ENCODE results near the gene CYS1. TPM values are rescaled to one million over a fixed set of nuclear protein-coding genes. Genes with fewer than 3 reads are reported as not detected.
A peak's percentile ranks its signal among the peaks of the same experiment; 100 is the strongest.

CYS1 gene
- total and polyA plus RNA-seq, 2 of the 13 experiments (the other 11 are each of a cell fraction or from before 2014, with no cell fraction given) = 0.04 TPM; not detected in 1

DNA sequence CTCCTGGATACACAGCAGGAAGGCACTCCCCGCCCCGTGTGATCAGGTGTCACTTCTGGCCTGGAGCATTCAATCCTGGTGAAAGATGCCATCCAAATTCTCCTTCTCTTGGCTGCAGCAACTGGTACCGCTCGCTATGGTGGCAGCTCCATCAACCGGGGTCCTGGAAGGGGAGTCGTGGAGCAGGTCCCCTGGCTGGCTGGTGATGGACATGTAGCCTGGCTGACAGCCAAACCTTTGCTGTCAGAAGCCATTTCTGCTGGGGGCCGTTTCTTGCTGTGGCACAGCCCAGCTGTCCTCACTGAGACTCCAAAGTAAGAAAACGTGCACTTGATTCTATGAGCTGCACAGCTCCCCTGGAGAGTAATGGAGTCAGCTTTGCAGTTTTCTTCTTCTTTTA lies 7.1 kb upstream of the CYS1 start (continued):
- TF ChIP-seq, protein P1, sequence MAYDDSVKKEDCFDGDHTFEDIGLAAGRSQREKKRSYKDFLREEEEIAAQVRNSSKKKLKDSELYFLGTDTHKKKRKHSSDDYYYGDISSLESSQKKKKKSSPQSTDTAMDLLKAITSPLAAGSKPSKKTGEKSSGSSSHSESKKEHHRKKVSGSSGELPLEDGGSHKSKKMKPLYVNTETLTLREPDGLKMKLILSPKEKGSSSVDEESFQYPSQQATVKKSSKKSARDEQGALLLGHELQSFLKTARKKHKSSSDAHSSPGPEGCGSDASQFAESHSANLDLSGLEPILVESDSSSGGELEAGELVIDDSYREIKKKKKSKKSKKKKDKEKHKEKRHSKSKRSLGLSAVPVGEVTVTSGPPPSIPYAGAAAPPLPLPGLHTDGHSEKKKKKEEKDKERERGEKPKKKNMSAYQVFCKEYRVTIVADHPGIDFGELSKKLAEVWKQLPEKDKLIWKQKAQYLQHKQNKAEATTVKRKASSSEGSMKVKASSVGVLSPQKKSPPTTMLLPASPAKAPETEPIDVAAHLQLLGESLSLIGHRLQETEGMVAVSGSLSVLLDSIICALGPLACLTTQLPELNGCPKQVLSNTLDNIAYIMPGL (CRISPR knock-in tag; IDR thresholded peaks at IDR 0.05; ENCODE audit: borderline replicate concordance in 1 of 2, low read depth in 1 of 2) = 0 out of 4 replicates have a peak, but pooled peaks of 1 of the 2 experiments have one; percentile 20
- TF ChIP-seq MTF1 (CRISPR knock-in tag; IDR thresholded peaks at IDR 0.05) (no peak), ZMYM2 (CRISPR knock-in tag; IDR thresholded peaks at IDR 0.05) (no peak), RNF2 (conservative IDR thresholded peaks at IDR 0.05; ENCODE audit: low read depth) (no peak), RFX3 (CRISPR knock-in tag; IDR thresholded peaks at IDR 0.05) (no peak), SMARCC2 (IDR thresholded peaks at IDR 0.05) (no peak), SUZ12 (IDR thresholded peaks at IDR 0.05; ENCODE audit: low read depth, low read length) (no peak), ZNF350 (CRISPR knock-in tag; IDR thresholded peaks at IDR 0.05; ENCODE audit: borderline replicate concordance, low read depth) (no peak), TBP (CRISPR knock-in tag; IDR thresholded peaks at IDR 0.05) (no peak), ZNF605 (CRISPR knock-in tag; IDR thresholded peaks at IDR 0.05) (0 out of 2 replicates have a peak, but pooled peaks have one; percentile 32)
- TF ChIP-seq, protein P2, sequence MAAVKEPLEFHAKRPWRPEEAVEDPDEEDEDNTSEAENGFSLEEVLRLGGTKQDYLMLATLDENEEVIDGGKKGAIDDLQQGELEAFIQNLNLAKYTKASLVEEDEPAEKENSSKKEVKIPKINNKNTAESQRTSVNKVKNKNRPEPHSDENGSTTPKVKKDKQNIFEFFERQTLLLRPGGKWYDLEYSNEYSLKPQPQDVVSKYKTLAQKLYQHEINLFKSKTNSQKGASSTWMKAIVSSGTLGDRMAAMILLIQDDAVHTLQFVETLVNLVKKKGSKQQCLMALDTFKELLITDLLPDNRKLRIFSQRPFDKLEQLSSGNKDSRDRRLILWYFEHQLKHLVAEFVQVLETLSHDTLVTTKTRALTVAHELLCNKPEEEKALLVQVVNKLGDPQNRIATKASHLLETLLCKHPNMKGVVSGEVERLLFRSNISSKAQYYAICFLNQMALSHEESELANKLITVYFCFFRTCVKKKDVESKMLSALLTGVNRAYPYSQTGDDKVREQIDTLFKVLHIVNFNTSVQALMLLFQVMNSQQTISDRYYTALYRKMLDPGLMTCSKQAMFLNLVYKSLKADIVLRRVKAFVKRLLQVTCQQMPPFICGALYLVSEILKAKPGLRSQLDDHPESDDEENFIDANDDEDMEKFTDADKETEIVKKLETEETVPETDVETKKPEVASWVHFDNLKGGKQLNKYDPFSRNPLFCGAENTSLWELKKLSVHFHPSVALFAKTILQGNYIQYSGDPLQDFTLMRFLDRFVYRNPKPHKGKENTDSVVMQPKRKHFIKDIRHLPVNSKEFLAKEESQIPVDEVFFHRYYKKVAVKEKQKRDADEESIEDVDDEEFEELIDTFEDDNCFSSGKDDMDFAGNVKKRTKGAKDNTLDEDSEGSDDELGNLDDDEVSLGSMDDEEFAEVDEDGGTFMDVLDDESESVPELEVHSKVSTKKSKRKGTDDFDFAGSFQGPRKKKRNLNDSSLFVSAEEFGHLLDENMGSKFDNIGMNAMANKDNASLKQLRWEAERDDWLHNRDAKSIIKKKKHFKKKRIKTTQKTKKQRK (IDR thresholded peaks at IDR 0.05; ENCODE audit: low read length) = no peak
- TF ChIP-seq, protein P3, sequence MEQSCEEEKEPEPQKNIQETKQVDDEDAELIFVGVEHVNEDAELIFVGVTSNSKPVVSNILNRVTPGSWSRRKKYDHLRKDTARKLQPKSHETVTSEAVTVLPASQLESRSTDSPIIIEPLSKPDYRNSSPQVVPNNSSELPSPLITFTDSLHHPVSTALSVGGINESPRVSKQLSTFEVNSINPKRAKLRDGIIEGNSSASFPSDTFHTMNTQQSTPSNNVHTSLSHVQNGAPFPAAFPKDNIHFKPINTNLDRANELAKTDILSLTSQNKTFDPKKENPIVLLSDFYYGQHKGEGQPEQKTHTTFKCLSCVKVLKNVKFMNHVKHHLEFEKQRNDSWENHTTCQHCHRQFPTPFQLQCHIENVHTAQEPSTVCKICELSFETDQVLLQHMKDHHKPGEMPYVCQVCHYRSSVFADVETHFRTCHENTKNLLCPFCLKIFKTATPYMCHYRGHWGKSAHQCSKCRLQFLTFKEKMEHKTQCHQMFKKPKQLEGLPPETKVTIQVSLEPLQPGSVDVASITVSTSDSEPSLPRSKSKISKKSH (CRISPR knock-in tag; IDR thresholded peaks at IDR 0.05; ENCODE audit: borderline replicate concordance) = no peak
- TF ChIP-seq, protein P4, sequence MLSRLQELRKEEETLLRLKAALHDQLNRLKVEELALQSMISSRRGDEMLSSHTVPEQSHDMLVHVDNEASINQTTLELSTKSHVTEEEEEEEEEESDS (CRISPR knock-in tag; IDR thresholded peaks at IDR 0.05; ENCODE audit: borderline replicate concordance) = no peak
- TF ChIP-seq, protein P5, sequence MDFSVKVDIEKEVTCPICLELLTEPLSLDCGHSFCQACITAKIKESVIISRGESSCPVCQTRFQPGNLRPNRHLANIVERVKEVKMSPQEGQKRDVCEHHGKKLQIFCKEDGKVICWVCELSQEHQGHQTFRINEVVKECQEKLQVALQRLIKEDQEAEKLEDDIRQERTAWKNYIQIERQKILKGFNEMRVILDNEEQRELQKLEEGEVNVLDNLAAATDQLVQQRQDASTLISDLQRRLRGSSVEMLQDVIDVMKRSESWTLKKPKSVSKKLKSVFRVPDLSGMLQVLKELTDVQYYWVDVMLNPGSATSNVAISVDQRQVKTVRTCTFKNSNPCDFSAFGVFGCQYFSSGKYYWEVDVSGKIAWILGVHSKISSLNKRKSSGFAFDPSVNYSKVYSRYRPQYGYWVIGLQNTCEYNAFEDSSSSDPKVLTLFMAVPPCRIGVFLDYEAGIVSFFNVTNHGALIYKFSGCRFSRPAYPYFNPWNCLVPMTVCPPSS (IDR thresholded peaks at IDR 0.05) = no peak
- TF ChIP-seq, protein P6, sequence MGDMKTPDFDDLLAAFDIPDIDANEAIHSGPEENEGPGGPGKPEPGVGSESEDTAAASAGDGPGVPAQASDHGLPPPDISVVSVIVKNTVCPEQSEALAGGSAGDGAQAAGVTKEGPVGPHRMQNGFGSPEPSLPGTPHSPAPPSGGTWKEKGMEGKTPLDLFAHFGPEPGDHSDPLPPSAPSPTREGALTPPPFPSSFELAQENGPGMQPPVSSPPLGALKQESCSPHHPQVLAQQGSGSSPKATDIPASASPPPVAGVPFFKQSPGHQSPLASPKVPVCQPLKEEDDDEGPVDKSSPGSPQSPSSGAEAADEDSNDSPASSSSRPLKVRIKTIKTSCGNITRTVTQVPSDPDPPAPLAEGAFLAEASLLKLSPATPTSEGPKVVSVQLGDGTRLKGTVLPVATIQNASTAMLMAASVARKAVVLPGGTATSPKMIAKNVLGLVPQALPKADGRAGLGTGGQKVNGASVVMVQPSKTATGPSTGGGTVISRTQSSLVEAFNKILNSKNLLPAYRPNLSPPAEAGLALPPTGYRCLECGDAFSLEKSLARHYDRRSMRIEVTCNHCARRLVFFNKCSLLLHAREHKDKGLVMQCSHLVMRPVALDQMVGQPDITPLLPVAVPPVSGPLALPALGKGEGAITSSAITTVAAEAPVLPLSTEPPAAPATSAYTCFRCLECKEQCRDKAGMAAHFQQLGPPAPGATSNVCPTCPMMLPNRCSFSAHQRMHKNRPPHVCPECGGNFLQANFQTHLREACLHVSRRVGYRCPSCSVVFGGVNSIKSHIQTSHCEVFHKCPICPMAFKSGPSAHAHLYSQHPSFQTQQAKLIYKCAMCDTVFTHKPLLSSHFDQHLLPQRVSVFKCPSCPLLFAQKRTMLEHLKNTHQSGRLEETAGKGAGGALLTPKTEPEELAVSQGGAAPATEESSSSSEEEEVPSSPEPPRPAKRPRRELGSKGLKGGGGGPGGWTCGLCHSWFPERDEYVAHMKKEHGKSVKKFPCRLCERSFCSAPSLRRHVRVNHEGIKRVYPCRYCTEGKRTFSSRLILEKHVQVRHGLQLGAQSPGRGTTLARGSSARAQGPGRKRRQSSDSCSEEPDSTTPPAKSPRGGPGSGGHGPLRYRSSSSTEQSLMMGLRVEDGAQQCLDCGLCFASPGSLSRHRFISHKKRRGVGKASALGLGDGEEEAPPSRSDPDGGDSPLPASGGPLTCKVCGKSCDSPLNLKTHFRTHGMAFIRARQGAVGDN (CRISPR knock-in tag; IDR thresholded peaks at IDR 0.05) = 0 out of 2 replicates have a peak, but pooled peaks have one; percentile 11

Measured in HepG2 (cell line).